Measurements from ENCODE around the gene PTEN.
"Not testable (repeated sequence)": the region's sequence is repeated elsewhere in the genome, so short reads cannot be mapped to it uniquely, and the experiment has no call there.

Gene PTEN

DNA sequence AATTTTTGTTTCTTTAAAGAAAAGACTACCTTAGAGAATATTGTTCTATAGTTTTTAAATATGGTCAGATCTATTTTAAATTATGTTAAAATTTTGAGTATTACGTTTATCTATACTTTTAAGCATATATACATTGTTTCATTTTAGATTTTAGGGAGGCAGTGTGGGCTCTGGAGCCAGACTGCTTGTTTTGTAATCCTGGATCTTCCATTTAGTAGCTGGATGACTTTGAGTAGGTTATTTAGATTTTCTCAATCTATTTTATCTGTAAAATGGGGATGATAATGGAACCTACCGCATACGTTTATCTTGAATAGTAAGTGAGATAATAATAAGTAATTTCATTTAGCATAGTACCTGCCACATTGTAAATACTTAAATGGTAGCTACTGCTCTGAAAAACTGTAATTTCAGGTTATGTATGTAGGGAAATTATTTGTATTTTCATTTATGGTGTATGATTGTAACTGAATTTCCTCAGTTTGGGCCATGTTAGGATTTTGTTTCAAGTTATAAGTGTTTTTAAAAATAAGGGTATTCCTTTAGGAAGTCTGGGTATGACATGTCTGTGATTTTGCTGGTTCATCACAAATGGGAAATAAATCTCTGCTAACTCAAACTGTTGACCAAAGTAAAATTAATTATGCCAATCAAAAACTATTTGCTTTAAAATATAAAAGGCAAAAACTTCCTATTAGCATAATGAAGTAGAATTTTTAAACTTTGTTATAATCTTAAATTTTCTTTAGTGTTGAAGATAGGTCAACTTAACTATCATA lies 6.5 kb downstream of the PTEN start:
- no peak for DNase-seq (ENCODE audit: low read depth in 2 of 2)

DNA sequence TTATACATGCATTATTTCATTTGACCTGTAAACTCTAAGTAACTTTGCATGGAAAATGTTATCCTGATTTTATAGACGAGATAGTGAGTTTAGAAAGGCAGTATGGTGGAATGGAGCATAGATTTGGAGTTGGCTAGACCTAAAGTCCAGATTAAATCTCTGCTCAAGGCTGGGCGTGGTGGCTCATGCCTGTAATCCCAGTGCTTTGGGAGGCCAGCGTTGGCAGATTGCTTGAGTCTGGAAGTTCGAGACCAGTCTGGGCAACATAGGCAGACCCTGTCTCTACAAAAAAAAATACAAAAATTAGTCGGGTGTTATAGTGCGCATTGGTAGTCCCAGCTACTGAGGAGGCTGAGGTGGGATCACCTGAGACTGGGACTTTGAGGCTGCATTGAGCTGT lies 9.4 kb downstream of the PTEN start:
- no peak for DNase-seq (ENCODE audit: low read depth in 2 of 2)

DNA sequence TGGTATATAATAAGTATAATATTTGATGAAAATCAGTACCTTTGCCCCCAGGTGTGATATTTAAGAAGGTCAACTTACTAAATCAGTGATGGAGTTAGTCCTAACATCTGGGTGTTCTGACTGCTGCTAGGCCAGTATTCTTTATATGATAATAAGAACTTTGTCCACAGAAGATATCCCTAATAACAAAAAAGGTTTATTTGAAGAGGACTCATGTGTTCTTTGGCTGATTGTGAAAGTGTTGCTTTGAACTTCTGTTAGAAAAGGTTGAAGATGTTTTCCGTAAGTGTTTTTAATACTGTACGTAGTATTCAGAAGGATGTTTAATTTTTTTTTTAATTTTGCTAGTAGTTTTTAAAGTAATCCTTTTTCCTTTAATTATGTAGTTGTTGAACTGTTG lies 10.2 kb downstream of the PTEN start:
- no peak for DNase-seq (ENCODE audit: low read depth in 2 of 2)

DNA sequence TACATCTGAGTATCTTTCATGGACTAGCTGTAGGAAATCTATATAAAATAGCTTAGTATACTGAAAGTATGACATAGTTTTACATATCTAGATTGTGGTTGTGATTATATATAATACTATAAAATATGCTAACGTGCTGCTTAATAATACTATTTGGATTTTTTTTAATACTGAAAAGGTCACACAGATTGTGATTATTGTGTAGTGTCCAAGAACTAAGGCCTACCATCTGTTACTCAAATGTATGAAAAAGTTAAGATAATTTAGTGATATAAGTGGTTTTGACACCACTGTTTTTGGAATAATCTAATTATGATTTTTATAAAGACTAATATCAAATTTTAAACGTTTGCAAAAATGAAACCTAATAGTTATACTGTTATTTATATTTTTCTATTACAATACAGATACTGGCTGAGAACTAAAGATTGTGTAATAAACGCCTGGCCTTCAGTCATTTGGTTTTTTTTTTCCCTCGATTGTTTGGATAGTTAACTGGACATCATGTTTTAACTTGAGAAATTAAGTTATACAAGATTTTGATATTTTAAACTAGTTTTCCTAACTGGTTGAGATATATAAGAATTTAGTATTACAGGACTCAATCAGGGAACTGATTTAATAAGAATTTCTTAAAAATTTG lies 12.6 kb downstream of the PTEN start:
- no peak for DNase-seq (ENCODE audit: low read depth in 2 of 2)

DNA sequence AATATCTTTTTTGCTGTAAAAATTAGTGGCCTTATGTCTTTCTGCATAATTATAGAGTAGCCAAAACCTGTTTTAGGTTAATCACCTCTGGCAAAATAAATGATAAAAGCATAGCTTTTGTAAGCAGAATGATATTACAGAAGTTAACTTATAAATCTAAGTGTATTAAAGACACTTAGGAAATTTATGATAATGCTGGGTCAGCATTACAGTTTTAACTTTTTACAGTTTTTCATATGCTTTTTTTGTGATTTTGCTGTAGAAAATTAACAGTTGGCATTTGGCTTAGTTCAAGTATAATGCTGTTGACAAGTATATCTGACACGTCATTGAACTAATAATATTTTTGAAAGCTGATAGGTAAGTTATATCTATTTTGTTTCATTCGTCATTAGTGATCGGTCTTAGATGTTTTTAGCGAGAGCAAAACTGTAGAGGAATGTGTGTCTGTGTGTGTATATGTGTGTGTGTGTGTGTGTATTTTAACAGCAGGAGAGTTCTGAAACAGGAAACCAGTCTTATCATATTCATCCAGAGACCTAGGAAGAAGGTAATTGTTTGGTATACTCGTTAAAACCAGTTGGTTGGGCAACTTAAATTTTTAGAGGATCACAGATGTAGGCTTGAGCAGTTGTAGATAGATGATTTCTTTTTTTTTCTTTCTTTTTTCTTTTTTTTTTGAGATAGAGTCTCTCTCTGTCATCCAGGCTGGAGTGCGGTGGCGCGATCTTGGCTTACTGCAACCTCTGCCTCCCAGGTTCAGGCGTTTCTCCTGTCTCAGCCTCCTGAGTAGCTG lies 15.4 kb downstream of the PTEN start:
- DNase-seq (ENCODE audit: low read depth in 2 of 2), result no peak

DNA sequence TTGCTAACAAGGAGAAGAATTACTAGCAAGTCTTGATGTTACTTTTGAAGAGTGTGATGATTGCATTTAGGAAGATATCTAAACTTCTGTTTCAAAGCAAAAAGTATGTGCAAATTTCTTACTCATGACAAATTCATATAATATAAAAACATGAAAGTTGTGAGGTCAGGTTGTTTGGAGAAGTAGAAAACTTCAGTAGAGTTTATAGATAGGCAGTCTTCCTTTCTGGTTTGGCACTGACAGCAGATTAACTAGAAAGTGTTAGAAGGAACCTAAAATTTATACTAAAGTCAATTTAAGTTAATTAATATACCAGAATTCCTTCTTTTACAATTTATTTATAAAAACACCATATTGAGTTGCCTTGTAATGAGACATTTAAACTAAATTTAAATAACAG lies 16.9 kb downstream of the PTEN start:
- no peak for DNase-seq (ENCODE audit: low read depth in 2 of 2)

DNA sequence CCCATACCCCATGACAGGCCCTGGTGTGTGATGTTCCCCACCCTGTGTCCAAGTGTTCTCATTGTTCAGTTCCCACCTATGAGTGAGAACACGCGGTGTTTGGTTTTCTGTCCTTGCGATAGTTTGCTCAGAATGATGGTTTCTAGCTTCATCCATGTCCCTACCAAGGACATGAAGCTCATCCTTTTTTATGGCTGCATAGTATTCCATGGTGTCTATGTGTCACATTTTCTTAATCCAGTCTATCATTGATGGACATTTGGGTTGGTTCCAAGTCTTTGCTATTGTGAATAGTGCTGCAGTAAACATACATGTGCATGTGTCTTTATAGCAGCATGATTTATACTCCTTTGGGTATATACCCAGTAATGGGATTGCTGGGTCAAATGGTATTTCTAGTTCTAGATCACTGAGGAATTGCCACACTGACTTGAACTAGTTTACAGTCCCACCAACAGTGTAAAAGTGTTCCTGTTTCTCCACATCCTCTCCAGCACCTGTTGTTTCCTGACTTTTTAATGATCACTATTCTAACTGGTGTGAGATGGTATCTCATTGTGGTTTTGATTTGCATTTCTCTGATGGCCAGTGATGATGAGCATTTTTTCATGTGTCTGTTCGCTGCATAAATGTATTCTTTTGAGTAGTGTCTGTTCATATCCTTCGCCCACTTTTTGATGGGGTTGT lies 18.1 kb downstream of the PTEN start:
- not testable (repeated sequence) for DNase-seq (ENCODE audit: low read depth in 2 of 2)

DNA sequence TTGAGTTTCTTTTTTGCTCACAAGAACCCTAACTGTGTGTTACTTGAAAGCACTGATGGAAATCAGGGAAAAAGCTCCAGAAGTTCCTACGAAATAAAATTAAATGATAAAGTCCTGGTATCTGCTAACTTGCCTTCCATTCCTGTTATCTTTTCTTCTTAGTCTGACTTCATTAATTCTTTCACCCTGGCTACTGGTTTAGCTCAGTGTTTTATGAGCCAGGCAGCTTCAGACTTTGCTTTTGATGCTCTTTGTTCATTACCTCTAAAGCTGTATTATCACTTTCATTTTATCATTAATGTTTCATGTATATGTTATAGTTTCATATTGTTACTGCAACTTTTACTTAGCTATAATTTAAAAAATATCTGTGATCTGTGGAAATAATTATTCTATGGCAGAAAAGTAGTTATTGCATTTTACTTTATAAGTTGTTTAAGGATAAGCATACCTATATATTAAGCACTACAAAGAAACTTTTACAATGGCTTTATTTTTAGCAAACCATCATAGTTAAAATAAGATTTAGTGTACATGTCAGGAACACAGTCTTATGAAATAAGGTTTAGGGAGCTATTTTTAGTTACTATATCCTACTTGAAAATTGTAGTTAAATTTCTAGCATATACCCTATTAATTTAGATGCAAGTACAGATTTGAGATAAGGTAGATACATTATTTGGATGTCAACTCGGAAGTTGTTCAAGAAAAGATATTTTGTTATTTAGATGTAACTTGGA lies 19.3 kb downstream of the PTEN start:
- DNase-seq (ENCODE audit: low read depth in 2 of 2), result no peak

DNA sequence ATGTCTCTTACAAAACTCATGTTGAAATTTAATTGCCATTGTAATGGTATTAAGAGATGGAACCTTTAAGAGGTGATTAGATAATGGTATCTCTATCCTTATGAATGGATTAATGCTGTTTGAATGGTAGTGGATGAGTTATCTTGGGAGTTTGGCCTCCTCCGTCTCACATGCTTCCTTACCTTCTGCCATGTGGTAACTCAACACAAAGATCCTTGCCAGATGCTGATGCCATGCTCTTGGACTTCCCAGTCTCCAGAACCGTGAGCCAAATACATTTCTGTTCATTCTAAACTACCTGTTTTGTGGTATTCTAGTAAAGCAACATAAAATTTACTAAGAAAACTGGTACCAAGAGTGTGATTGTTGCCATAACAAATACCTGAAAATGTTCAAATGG lies 23.2 kb downstream of the PTEN start:
- DNase-seq (ENCODE audit: low read depth in 2 of 2), result no peak

DNA sequence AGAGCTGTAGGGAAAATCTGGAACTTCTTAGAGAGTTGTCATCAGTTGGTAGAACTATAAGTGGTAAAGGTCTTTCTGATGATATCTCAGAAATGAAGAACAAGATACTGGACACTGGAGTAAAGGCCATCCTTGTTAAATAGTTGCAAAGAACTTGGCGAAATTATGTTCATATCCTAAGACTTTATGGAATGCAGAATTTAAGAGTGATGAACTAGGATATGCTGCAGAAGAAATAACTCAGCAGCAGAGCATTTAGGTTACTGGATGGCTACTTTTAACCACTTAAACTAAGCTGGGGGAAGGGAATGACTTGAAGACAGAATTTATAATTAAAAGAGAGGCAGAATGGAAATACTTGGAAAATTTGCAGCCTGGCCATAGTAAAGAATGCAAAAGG lies 23.7 kb downstream of the PTEN start:
- no peak for DNase-seq (ENCODE audit: low read depth in 2 of 2)

DNA sequence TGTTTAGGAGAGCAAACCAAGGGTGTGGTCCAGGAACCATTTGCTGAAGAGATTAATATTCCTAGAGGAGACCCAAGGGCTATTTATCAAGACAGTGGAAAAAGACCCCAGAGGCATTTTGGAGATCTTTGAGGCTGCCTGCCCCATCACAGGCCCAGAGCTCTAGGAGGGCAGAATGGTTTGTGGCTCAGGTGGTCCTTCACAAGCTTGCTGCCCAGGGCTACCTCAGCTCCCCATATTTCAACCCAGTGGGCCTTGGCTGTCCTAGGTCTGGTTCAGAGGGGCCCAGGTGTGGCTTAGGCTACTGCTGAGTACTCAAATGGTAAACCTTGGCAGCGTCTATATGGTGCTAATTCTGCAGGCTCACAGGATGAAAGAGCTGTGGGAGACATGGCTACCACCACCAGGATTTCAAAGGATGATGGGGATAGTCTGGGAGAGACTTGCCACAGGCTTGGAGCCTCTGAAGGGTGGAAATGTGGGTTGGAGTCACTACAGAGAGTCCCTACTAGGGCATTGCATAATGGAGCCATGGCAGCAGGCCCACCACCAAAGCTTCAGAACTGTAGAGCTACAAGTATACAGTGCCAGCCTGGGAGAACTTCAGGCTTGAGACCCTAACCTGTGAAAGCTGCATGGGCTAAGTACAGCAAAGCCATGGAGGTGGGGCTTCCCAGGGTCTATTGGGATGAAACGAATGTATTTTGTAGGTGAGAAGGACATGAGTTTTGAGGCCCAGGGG lies 24.3 kb downstream of the PTEN start:
- no peak for DNase-seq (ENCODE audit: low read depth in 2 of 2)

DNA sequence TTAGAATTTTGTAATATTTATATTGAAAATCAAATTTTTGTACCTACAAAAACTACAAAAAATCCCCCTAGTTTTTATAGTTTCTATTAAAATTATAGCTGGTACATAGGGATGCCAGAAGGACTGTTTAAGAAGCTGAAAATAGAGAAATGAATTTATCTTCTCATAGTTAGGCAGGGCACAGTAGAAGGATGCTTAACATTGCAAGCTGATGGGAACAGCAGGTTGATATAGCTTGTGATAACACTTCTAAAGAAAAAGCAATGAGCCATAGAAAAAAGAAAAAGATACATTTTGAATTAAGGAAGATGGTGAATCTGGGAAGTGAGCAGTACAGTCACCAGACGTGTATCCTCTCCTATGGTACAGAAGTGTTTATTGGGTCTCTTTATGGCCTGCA lies 32.0 kb downstream of the PTEN start:
- no peak for DNase-seq (ENCODE audit: low read depth in 2 of 2)

DNA sequence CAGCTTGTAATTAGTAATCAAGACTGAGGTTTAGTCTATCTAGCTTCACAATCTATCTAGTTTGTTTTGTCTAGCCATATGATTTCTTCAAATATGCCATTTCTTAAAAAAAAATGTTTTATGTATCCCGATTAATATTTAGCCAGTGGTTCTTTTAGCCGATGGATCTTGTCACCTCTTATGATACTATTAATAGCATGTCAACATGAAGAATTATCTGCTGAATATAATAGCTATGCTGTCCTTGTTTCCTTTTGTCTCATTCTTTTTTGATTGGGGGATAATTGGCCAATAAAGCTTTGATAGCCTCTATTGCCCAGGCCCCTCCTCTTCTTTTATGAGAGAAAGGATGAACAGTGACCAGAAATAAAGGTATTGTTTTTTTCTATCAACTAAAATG lies 32.8 kb downstream of the PTEN start:
- no peak for DNase-seq (ENCODE audit: low read depth in 2 of 2)

DNA sequence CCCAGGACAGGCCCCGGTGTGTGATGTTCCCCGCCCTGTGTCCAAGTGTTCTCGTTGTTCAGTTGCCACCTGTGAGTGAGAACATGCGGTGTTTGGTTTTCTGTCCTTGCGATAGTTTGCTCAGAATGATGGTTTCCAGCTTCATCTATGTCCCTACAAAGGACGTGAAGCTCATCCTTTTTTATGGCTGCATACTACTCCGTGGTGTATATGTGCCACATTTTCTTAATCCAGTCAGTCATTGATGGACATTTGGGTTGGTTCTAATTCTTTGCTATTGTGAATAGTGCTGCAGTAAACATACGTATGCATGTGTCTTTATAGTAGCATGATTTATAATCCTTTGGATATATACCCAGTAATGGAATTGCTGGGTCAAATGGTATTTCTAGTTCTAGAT lies 34.5 kb downstream of the PTEN start:
- not testable (repeated sequence) for DNase-seq (ENCODE audit: low read depth in 2 of 2)

DNA sequence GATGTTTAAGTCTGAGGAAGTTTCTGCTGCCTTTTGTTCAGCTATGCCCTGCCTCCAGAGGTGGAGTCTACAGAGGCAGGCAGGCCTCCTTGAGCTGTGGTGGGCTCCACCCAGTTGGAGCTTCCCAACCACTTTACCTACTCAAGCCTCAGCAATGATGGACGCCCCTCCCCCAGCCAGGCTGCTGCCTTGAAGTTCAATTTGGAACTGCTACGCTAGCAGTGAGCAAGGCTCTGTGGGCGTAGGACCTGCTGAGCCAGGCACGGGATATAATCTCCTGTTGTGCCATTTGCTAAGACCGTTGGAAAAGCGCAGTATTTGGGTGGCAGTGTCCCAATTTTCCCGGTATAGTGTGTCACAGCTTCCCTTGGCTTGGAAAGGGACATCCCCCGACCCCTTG lies 40.0 kb downstream of the PTEN start:
- not testable (repeated sequence) for DNase-seq (ENCODE audit: low read depth in 2 of 2)

DNA sequence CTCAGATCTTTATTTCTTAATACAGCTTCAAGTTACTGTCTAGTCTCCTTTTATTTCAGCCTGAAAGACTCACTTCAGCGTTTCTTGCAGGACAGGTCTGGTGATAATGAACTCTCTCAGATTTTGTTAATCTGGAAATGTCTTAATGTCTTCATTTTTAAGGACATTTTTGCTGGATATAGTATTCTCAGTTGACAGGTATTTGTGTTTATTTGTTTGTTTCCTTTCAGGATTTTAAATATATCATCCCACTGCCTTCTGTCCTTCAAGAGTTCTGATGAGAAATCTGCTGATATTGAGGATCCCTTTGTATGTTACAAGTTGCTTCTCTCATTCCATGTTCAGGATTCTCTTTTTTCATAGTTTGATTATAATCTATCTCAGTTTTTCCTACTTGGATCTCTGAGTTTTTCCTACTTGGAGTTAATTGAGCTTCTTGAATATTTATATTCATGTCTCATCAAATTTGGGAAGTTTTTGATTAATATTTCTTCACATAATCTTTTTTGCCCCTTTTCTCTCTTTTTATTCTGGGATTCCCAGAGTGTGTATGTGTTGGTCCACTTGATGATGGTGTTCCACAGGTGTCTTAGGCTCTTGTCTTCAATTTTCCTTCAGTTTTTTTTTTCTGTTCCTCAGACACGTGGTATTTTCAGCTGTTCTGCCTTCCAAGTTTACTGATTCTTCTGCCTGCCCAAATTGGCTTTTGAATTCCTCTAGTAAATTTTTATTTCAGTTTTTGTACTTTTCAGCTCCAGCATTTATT lies 49.9 kb downstream of the PTEN start:
- DNase-seq (ENCODE audit: low read depth in 2 of 2), result no peak

DNA sequence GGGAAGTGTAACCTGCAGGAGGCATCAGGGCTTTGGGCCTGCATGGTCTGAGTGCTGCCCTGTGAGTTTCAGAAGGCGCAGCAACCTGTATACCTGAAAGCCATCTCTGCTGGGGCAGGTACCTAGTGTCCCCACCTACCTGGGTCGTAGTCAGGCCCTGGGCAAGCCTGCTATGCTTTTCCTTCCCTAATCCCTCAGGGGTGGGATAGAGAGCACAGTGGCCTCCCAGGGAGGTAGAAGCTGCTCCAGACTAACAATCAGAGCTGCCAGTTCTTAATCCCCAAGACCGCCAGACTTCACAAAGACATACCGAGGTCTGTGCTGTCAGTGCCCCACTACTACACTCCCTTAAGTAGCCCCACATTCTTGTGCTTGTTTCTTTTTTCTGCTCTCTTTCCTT lies 52.0 kb downstream of the PTEN start:
- no peak for DNase-seq (ENCODE audit: low read depth in 2 of 2)

DNA sequence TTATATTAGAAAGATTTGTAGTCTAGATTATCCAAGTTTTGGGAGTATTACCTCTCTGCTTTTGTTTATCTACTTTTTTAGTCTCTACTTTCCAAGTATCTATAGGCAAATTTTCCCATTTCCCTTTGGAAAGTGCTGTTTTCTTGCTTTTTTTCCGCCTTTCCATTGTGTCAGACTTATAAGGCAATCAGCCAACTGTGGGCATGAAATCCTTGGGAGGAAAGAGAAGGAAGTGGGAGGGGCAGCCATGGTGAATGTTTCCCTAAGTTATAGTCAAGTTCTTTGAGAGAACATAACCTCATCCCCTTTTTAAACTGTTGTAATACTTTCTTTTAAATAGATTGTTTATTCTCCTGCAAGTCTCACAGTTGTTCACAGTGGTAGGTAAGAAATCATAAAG lies 52.6 kb downstream of the PTEN start:
- no peak for DNase-seq (ENCODE audit: low read depth in 2 of 2)

DNA sequence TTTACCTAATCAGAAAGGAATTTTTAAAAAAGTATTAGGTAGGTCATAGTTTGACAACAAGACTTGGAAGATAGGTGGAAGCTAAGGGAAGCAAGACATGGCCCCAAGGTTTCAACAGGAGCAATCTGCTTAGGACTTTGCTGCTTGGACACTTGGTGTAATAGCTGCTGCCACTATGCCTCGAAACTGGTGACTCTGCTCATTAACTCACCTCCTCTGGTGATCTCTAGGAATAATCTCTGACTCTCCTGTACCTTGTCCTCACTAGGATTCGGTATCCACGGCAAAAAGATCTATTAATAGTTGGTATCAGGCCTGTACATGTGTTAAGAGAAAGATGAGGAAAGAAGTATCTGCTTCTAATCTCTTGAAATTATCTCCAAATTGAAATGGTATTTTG lies 53.1 kb downstream of the PTEN start:
- DNase-seq (ENCODE audit: low read depth in 2 of 2), result no peak

DNA sequence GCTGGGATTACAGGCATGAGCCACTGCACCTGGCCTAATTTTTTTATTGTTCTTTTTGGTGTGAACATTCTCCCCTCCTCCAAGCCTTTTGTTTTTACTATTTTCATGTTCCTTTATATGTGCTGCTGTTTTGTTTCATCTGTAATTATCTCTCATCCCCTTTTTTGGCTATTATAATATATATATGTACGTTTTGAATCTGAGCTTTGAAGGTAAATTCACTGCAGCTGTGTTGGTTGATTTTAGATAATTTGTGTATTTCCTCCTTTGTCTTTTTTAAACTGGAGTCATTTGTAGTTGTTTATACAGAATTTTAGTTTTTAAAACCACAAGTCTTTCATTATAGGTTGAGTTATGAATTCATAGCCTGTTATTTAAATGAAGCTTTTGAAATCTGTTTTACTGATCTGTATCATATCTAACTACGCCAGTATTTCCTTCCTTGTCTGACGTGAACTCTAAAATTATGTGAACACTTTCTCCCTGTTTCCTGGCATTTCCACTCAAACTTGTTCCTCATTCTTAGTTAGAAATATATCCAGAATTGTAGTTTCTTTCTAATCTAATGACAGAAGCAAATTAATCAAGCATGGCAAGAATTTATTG lies 54.9 kb downstream of the PTEN start:
- DNase-seq (ENCODE audit: low read depth in 2 of 2), result no peak

Measured in stimulated activated CD8-positive, alpha-beta memory T cell treated with anti-CD3 and anti-CD28 coated beads, Interleukin-15, amount 100 ng/mL, for 4 hours (primary cell).